ENCODE results near the gene ERCC1. TPM values are rescaled to one million over a fixed set of nuclear protein-coding genes. Genes with fewer than 3 reads are reported as not detected.
A peak's percentile ranks its signal among the peaks of the same experiment; 100 is the strongest.

Gene ERCC1
- total RNA-seq, 1 donor = 96.3 TPM

DNA sequence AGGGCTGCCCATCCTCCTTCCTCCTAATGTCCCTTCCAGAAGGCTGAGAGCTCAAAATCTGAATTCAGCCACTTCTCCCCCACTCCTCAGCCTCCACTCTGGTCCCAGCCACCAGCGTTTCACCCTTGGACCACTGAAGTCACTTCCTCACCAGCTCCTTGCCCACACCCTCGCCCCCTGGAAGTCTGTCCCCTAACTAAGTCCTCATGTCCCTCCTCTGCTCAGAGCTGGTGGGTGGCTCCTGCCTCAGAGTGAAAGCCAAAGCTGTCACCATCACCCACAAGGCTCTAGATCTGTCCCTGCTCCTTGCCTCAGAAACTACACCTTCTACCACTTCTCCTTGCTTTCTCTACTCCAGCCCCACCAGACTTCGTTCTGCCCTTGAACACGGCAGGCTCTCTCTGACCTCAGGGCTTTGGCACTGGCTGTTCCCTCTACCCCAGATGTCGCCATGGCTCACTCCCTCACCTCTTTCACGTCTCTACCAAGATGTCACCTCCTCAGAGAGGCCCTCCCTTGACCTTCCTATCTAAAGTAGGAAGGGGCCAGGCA is 1.7 kb downstream of the ERCC1 start:
- peak overlapping the region; percentile 45 for H3K4me3 ChIP-seq (ENCODE audit: insufficient read depth, low read length)
- TF ChIP-seq, protein P1, sequence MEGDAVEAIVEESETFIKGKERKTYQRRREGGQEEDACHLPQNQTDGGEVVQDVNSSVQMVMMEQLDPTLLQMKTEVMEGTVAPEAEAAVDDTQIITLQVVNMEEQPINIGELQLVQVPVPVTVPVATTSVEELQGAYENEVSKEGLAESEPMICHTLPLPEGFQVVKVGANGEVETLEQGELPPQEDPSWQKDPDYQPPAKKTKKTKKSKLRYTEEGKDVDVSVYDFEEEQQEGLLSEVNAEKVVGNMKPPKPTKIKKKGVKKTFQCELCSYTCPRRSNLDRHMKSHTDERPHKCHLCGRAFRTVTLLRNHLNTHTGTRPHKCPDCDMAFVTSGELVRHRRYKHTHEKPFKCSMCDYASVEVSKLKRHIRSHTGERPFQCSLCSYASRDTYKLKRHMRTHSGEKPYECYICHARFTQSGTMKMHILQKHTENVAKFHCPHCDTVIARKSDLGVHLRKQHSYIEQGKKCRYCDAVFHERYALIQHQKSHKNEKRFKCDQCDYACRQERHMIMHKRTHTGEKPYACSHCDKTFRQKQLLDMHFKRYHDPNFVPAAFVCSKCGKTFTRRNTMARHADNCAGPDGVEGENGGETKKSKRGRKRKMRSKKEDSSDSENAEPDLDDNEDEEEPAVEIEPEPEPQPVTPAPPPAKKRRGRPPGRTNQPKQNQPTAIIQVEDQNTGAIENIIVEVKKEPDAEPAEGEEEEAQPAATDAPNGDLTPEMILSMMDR (IDR thresholded peaks at IDR 0.05; ENCODE audit: extremely low read depth, low read depth, low read length) = no peak

DNA sequence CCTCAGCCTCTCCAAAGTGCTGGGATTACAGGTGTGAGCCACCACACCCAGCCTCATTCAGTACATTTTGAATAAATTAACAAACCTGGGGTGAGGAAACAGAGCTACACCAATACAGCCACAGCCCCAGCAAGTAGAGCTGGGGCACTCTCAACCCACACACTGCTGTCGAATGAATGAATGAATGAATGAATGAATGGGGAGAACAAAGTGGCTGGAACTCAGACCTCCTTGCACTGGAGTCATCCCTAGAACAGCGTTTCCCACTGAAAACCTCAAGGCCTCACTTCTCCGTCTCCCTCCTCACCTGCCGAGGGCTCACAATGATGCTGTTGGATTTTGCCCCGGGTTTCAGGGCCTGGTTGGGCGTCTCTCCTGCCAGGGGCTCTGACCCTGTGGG is 2.8 kb downstream of the ERCC1 start:
- no peak for DNase-seq (ENCODE audit: insufficient read length, low spot score, missing footprints)
- H4K20me1 ChIP-seq (ENCODE audit: insufficient read depth, low read length) = peaks cover 4% of the 10 kb centered on the region
- H3K36me3 ChIP-seq (ENCODE audit: insufficient read depth, low read length) = peaks cover 32% of the 10 kb centered on the region

More for the DNA sequence above, 1.7 kb downstream of the ERCC1 start:
- peaks cover 49% of the 10 kb centered on the region for H3K79me2 ChIP-seq (ENCODE audit: insufficient read depth, low read length)
- peak; percentile 75 for DNase-seq (ENCODE audit: insufficient read length, low spot score, missing footprints)
- H2AFZ ChIP-seq (ENCODE audit: low read length) = no peak overlapping the region
- peaks cover 33% of the 10 kb centered on the region for H3K4me1 ChIP-seq (ENCODE audit: insufficient read depth, low read length)
- peaks cover 4% of the 10 kb centered on the region for H4K20me1 ChIP-seq (ENCODE audit: insufficient read depth, low read length)
- H3K27ac ChIP-seq (ENCODE audit: low read depth, low read length) = peak overlapping the region; percentile 54
- no peaks in the 10 kb centered on the region for H3K27me3 ChIP-seq (ENCODE audit: insufficient read depth, low read length)
- H3K9me3 ChIP-seq (ENCODE audit: low read depth, low read length) = no peaks in the 10 kb centered on the region
- peaks cover 26% of the 10 kb centered on the region for H3K36me3 ChIP-seq (ENCODE audit: insufficient read depth, low read length)
- peak overlapping the region; percentile 84 for H3K4me2 ChIP-seq (ENCODE audit: insufficient read depth, low read length)

GRCh38 chr19:45420356-45420755 is 3.4 kb downstream of the ERCC1 start:
- H3K79me2 ChIP-seq (ENCODE audit: insufficient read depth, low read length) = peaks cover 52% of the 10 kb centered on the region
- H3K4me2 ChIP-seq (ENCODE audit: insufficient read depth, low read length) = no peak overlapping the region
- H3K9me3 ChIP-seq (ENCODE audit: low read depth, low read length) = no peaks in the 10 kb centered on the region
- no peak for DNase-seq (ENCODE audit: insufficient read length, low spot score, missing footprints)
- TF ChIP-seq, protein P1 (IDR thresholded peaks at IDR 0.05; ENCODE audit: extremely low read depth, low read depth, low read length) = no peak
- H2AFZ ChIP-seq (ENCODE audit: low read length) = no peak overlapping the region
- no peak overlapping the region for H3K27ac ChIP-seq (ENCODE audit: low read depth, low read length)
- H3K4me3 ChIP-seq (ENCODE audit: insufficient read depth, low read length) = no peak overlapping the region
- H3K36me3 ChIP-seq (ENCODE audit: insufficient read depth, low read length) = peaks cover 36% of the 10 kb centered on the region
- no peaks in the 10 kb centered on the region for H3K27me3 ChIP-seq (ENCODE audit: insufficient read depth, low read length)
- H4K20me1 ChIP-seq (ENCODE audit: insufficient read depth, low read length) = peaks cover 4% of the 10 kb centered on the region
- peaks cover 28% of the 10 kb centered on the region for H3K4me1 ChIP-seq (ENCODE audit: insufficient read depth, low read length)

More for the DNA sequence above, 2.8 kb downstream of the ERCC1 start:
- Histone ChIP-seq H3K4me3 (ENCODE audit: insufficient read depth, low read length) (no peak overlapping the region), H3K4me2 (ENCODE audit: insufficient read depth, low read length) (no peak overlapping the region), H3K27me3 (ENCODE audit: insufficient read depth, low read length) (no peaks in the 10 kb centered on the region), H2AFZ (ENCODE audit: low read length) (no peak overlapping the region), H3K27ac (ENCODE audit: low read depth, low read length) (no peak overlapping the region), H3K4me1 (ENCODE audit: insufficient read depth, low read length) (peaks cover 33% of the 10 kb centered on the region), H3K79me2 (ENCODE audit: insufficient read depth, low read length) (peaks cover 49% of the 10 kb centered on the region), H3K9me3 (ENCODE audit: low read depth, low read length) (no peaks in the 10 kb centered on the region)
- TF ChIP-seq, protein P1 (IDR thresholded peaks at IDR 0.05; ENCODE audit: extremely low read depth, low read depth, low read length) = no peak

GRCh38 chr19:45419895-45420294 is 3.8 kb downstream of the ERCC1 start:
- H3K27ac ChIP-seq (ENCODE audit: low read depth, low read length) = no peak overlapping the region
- H3K4me2 ChIP-seq (ENCODE audit: insufficient read depth, low read length) = no peak overlapping the region
- H4K20me1 ChIP-seq (ENCODE audit: insufficient read depth, low read length) = peaks cover 4% of the 10 kb centered on the region
- peaks cover 24% of the 10 kb centered on the region for H3K4me1 ChIP-seq (ENCODE audit: insufficient read depth, low read length)
- no peak overlapping the region for H2AFZ ChIP-seq (ENCODE audit: low read length)
- H3K4me3 ChIP-seq (ENCODE audit: insufficient read depth, low read length) = no peak overlapping the region
- H3K79me2 ChIP-seq (ENCODE audit: insufficient read depth, low read length) = peaks cover 52% of the 10 kb centered on the region
- H3K9me3 ChIP-seq (ENCODE audit: low read depth, low read length) = no peaks in the 10 kb centered on the region
- H3K27me3 ChIP-seq (ENCODE audit: insufficient read depth, low read length) = no peaks in the 10 kb centered on the region
- H3K36me3 ChIP-seq (ENCODE audit: insufficient read depth, low read length) = peaks cover 37% of the 10 kb centered on the region
- no peak for DNase-seq (ENCODE audit: insufficient read length, low spot score, missing footprints)
- TF ChIP-seq, protein P1 (IDR thresholded peaks at IDR 0.05; ENCODE audit: extremely low read depth, low read depth, low read length) = no peak
